HFF-Myc (cell line): Measurements from ENCODE around the gene ARHGEF12.

Experiments used
- DNase-seq: peaks from one replicate; pipeline ENCODE4 v3.0.0-alpha.2; 2011; ENCODE audit warnings: low read depth; ENCODE audit errors: extremely low read depth
- H3K4me3 ChIP-seq: replicated peaks from 2 replicates; pipeline ENCODE4 v1.5.1; 2011; ENCODE audit warnings: low read depth, mild to moderate bottlenecking, control low read depth, low read length
- CTCF ChIP-seq: IDR thresholded peaks from 2 replicates; pipeline ENCODE4 v1.5.1; 2012; ENCODE audit warnings: mild to moderate bottlenecking, low read depth, low read length, control low read depth; ENCODE audit errors: missing control alignments

Gene ARHGEF12

GRCh38 chr11:120489799-120490198 is 153.6 kb downstream of the ARHGEF12 start:
- TF ChIP-seq CTCF = no peak
- H3K4me3 ChIP-seq = no peak overlapping the region
- no peak for DNase-seq

DNA sequence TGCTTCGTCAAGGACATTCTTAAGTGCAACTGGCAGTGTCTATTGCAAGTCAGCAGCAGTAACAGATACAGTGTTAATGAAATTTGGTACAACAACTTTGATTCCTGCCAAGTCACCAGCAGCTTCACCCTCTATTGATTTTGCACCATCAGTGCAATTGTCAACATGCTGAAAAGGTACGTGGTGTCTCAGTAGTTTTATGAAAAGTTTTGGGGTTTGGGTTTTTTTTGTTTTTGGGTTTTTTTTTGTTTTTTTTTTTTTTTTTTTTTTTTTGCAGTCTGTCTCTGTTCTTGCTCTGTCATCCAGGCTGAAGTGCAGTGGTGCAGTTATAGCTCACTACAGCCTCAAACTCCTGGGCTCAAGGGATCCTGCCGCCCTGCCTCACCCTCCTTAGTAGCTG is 156.3 kb downstream of the ARHGEF12 start:
- no peak overlapping the region for H3K4me3 ChIP-seq
- no peak for TF ChIP-seq CTCF
- DNase-seq = no peak

- DNase-seq = no peak
- no peak for TF ChIP-seq CTCF
- no peak overlapping the region for H3K4me3 ChIP-seq
Observed at GRCh38 chr11:120494595-120494994, 158.4 kb downstream of the ARHGEF12 start.

DNA sequence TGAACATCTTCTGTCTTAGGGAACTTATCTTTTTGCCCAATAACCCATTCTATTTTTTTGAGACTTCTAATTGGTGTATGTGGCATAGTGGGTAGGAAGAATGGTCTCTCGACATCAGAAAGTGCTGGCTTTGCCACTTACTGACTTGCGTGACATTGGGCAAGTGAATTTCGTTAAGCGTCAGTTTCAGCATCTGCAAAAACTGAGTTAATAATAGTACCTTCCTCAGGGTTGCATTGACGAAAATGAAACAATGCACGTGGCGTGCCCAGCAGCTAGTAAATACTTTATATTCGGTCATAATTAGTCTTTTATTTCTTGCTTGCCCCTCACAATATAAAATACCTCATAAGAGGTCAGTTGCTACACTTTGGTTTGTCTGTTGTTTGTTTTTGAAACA is 162.9 kb downstream of the ARHGEF12 start:
- H3K4me3 ChIP-seq = no peak overlapping the region
- no peak for TF ChIP-seq CTCF
- DNase-seq = no peak

DNA sequence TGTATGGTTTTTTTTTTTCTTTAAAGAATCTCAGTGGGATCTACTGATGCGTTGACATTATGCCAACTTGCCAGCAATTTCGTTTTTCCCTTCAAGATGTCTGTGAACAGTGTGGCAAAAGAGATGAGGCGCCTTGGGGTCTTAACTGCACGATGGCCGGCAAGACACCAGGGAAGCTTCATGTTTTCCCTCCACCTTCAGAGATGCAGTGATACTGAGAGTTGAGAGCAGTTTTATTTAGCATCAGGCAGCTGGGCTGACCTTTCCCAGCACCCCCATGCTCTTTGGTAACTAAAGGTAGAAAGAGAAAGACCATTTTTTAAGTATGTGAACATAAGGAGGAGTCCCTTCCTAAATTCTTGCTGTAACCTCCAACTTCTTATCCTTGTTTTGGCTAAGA is 163.6 kb downstream of the ARHGEF12 start:
- no peak overlapping the region for H3K4me3 ChIP-seq
- DNase-seq = no peak
- TF ChIP-seq CTCF = no peak

DNA sequence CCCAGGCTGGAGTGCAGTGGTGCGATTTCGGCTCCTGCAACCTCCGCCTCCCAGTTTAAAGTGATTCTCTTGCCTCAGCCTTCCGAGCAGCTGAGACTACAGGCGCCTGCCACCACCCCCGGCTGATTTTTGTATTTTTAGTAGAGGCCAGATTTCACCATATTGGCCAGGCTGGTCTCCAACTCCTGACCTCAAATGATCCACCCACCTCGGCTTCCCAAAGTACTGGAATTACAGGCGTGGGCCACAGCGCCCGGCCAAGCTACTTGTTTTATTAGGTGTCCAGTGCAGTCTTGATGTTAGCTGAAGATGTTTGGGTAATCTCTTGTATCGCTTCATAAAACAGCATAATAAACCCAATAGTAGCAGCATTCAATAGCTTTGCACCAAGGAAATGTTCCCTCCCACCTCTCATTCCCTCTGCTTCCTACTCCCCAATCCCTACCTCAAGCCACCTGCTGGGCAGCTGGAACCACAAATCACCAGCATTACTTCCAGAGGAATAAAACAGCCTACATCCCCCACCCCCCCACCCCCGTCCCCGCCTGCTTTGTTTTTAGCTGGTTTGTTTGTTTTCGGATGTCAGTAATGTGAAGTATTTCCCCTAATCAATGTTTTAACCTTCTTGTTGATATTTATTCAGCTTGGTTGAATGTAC is 164.3 kb downstream of the ARHGEF12 start:
- H3K4me3 ChIP-seq = no peak overlapping the region
- TF ChIP-seq CTCF = no peak
- DNase-seq = no peak

DNA sequence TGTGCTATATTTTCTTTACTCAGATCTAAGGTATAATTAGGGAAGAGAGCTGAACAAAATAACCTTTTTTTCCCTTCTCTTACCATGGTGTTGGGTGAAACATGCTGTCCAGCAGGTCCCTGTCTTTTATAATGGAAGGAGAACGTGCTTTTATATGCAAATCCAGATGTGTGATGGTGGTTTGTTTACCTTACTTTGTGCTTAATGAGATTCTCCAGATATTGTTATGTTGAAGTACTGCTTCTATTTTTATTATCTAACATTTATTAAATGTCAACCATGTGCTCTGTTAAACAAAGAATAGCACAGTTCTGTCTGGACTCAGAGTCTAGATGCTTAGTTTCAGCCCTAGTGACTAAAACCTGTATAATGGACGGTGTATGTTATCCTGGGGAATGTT is 165.2 kb downstream of the ARHGEF12 start:
- TF ChIP-seq CTCF = no peak
- no peak overlapping the region for H3K4me3 ChIP-seq
- DNase-seq = no peak
